Vagina (tissue), 2 donors: ENCODE measurements around the gene C2CD2.

ENCODE experiments used
- POLR2A ChIP-seq, 2 donors: fragments of 450-650 bp; IDR thresholded peaks; one replicate each; pipeline ENCODE4 v1.6.1; 2017; ENCODE audit warnings: antibody characterized with exemption in 2 of 2, mild to moderate bottlenecking in 2 of 2, moderate library complexity in 2 of 2
- POLR2AphosphoS5 ChIP-seq, 2 donors: sonication (generic); formaldehyde crosslinking; IDR thresholded peaks; one replicate each; pipeline ENCODE4 v1.9.0; 2017; ENCODE audit warnings: antibody characterized with exemption in 2 of 2, mild to moderate bottlenecking in 2 of 2, low read depth in 1 of 2; ENCODE audit not compliant: insufficient read depth in 1 of 2
- TF ChIP-seq, protein P1 (sequence below), 3 experiments: fragments of 450-650 bp in 2 of 3; fragments of 200-600 bp in 1 of 3; sonication (generic) in 1 of 3; IDR thresholded peaks; one replicate each; pipeline ENCODE4 v1.5.1; 2017 to 2019; ENCODE audit warnings: antibody characterized with exemption in 3 of 3, mild to moderate bottlenecking in 2 of 3, moderate library complexity in 2 of 3

GRCh38 chr21:41973861-41974751, 20.3 kb upstream of the C2CD2 start:
- TF ChIP-seq, protein P1, sequence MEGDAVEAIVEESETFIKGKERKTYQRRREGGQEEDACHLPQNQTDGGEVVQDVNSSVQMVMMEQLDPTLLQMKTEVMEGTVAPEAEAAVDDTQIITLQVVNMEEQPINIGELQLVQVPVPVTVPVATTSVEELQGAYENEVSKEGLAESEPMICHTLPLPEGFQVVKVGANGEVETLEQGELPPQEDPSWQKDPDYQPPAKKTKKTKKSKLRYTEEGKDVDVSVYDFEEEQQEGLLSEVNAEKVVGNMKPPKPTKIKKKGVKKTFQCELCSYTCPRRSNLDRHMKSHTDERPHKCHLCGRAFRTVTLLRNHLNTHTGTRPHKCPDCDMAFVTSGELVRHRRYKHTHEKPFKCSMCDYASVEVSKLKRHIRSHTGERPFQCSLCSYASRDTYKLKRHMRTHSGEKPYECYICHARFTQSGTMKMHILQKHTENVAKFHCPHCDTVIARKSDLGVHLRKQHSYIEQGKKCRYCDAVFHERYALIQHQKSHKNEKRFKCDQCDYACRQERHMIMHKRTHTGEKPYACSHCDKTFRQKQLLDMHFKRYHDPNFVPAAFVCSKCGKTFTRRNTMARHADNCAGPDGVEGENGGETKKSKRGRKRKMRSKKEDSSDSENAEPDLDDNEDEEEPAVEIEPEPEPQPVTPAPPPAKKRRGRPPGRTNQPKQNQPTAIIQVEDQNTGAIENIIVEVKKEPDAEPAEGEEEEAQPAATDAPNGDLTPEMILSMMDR (IDR thresholded peaks at IDR 0.05), result no peak
- TF ChIP-seq POLR2A (IDR thresholded peaks at IDR 0.05), result no peak
- no peak for TF ChIP-seq POLR2AphosphoS5 (IDR thresholded peaks at IDR 0.05; ENCODE audit: insufficient read depth in 1 of 2, low read depth in 1 of 2)
